ENCODE results near the gene PRCC.
A peak's percentile ranks its signal among the peaks of the same experiment; 100 is the strongest.

Gene PRCC

GRCh38 chr1:156809711-156810366 is 42.5 kb downstream of the PRCC start:
- TF ChIP-seq L3MBTL2 (conservative IDR thresholded peaks at IDR 0.05) = no peak
- TF ChIP-seq LEF1 (IDR thresholded peaks at IDR 0.05; ENCODE audit: borderline replicate concordance) = no peak
- no peak for TF ChIP-seq PKNOX1 (IDR thresholded peaks at IDR 0.05)
- no peak for TF ChIP-seq NFRKB (IDR thresholded peaks at IDR 0.05)
- TF ChIP-seq HDGF (IDR thresholded peaks at IDR 0.05; ENCODE audit: borderline replicate concordance) = no peak
- no peak for TF ChIP-seq ARNT (IDR thresholded peaks at IDR 0.05)
- TF ChIP-seq SP1 (IDR thresholded peaks at IDR 0.05) = no peak
- no peak for TF ChIP-seq CTBP1 (IDR thresholded peaks at IDR 0.05; ENCODE audit: borderline replicate concordance)
- TF ChIP-seq ZNF384 (IDR thresholded peaks at IDR 0.05) = no peak
- TF ChIP-seq FOXA1 (IDR thresholded peaks at IDR 0.05) = no peak
- no peak for TF ChIP-seq TARDBP (IDR thresholded peaks at IDR 0.05)
- TF ChIP-seq FOXK2 (IDR thresholded peaks at IDR 0.05) = no peak
- TF ChIP-seq FOXM1 (IDR thresholded peaks at IDR 0.05; ENCODE audit: borderline replicate concordance) = no peak
- DNase-seq (ENCODE audit: extremely low spot score) = no peak
- CTCF ChIA-PET = interaction anchor here (0.6 to 0.8 kb wide), 2 partner anchors 15 to 18 kb away, joined by 3 read pairs; no protein-coding TSS in a partner anchor
- POLR2A ChIA-PET = no interaction called here

GRCh38 chr1:156811168-156811567 is 43.8 kb downstream of the PRCC start:
- POLR2A ChIA-PET = no interaction called here
- CTCF ChIA-PET = interaction anchor here (1.2 kb wide), 1 partner anchor 79 kb away, joined by 3 read pairs; no protein-coding TSS in a partner anchor

GRCh38 chr1:156812293-156812990 is 45.1 kb downstream of the PRCC start:
- CTCF ChIA-PET = interaction anchor here (0.6 to 1.2 kb wide), 2 partner anchors 25 to 77 kb away, joined by 3 read pairs; no protein-coding TSS in a partner anchor
- TF ChIP-seq BHLHE40 (IDR thresholded peaks at IDR 0.05; ENCODE audit: borderline replicate concordance) (no peak), ZNF384 (IDR thresholded peaks at IDR 0.05) (no peak), FOXM1 (IDR thresholded peaks at IDR 0.05; ENCODE audit: borderline replicate concordance) (no peak), CTBP1 (IDR thresholded peaks at IDR 0.05; ENCODE audit: borderline replicate concordance) (no peak), ARNT (IDR thresholded peaks at IDR 0.05) (no peak), HDGF (IDR thresholded peaks at IDR 0.05; ENCODE audit: borderline replicate concordance) (no peak), PKNOX1 (IDR thresholded peaks at IDR 0.05) (no peak), SUZ12 (IDR thresholded peaks at IDR 0.05) (no peak), LEF1 (IDR thresholded peaks at IDR 0.05; ENCODE audit: borderline replicate concordance) (no peak), SP1 (IDR thresholded peaks at IDR 0.05) (no peak), TARDBP (IDR thresholded peaks at IDR 0.05) (no peak), NFRKB (IDR thresholded peaks at IDR 0.05) (no peak), FOXA1 (IDR thresholded peaks at IDR 0.05) (no peak), FOXK2 (IDR thresholded peaks at IDR 0.05) (no peak), ELF4 (IDR thresholded peaks at IDR 0.05) (no peak), L3MBTL2 (conservative IDR thresholded peaks at IDR 0.05) (no peak)
- DNase-seq (ENCODE audit: extremely low spot score) = no peak
- POLR2A ChIA-PET = interaction anchor here (2.4 kb wide), 1 partner anchor 10 kb away, joined by 9 read pairs; no protein-coding TSS in a partner anchor

More at GRCh38 chr1:156811168-156811567, 43.8 kb downstream of the PRCC start:
- no peak for DNase-seq (ENCODE audit: extremely low spot score)
- TF ChIP-seq L3MBTL2 (conservative IDR thresholded peaks at IDR 0.05) (no peak), ELF4 (IDR thresholded peaks at IDR 0.05) (no peak)

- POLR2A ChIA-PET = interaction anchor here (1.0 to 2.4 kb wide), 2 partner anchors 9 to 10 kb away, joined by 3 to 9 read pairs; no protein-coding TSS in a partner anchor
- CTCF ChIA-PET = interaction anchor here (0.6 to 1.1 kb wide), 2 partner anchors 10 to 24 kb away, joined by 3 read pairs; no protein-coding TSS in a partner anchor
- no peak for TF ChIP-seq FOXM1 (IDR thresholded peaks at IDR 0.05; ENCODE audit: borderline replicate concordance)
- no peak for TF ChIP-seq SUZ12 (IDR thresholded peaks at IDR 0.05)
- DNase-seq (ENCODE audit: extremely low spot score) = no peak
These were observed 46.0 kb downstream of the PRCC start for GRCh38 chr1:156813298-156813697.

GRCh38 chr1:156813750-156814570 is 46.6 kb downstream of the PRCC start:
- POLR2A ChIA-PET = interaction anchor here (0.6 to 2.7 kb wide), 8 partner anchors 9 to 108 kb away, joined by 3 to 9 read pairs (median 4); partner anchors contain the start of genes ISG20L2 and METTL25B
- TF ChIP-seq HDGF (IDR thresholded peaks at IDR 0.05; ENCODE audit: borderline replicate concordance) (no peak), ZNF384 (IDR thresholded peaks at IDR 0.05) (no peak), L3MBTL2 (conservative IDR thresholded peaks at IDR 0.05) (peak; percentile 93), FOXM1 (IDR thresholded peaks at IDR 0.05; ENCODE audit: borderline replicate concordance) (no peak), TARDBP (IDR thresholded peaks at IDR 0.05) (no peak), FOXK2 (IDR thresholded peaks at IDR 0.05) (no peak), BHLHE40 (IDR thresholded peaks at IDR 0.05; ENCODE audit: borderline replicate concordance) (no peak)
- DNase-seq (ENCODE audit: extremely low spot score) = peak; percentile 71
- CTCF ChIA-PET = interaction anchor here (0.7 to 1.1 kb wide), 3 partner anchors 9 to 21 kb away, joined by 3 to 5 read pairs (median 3); no protein-coding TSS in a partner anchor
